Cardiac fibroblast (primary cell): ENCODE results near the gene RNF214.

Experiments
- DNase-seq, 2 donors: peaks; one replicate each; pipeline versions ENCODE4 v3.0.0 to v3.0.0-alpha.2; 2010; ENCODE audit warnings: low read depth in 2 of 2
- H3K4me3 ChIP-seq, 2 donors: replicated peaks in 1 of 2; 1 replicate in 1 of 2; 2 replicates in 1 of 2; pipeline ENCODE4 v1.5.1; 2011; ENCODE audit warnings: low read depth in 2 of 2, low read length in 2 of 2, mild to moderate bottlenecking in 2 of 2, moderate library complexity in 1 of 2
- CTCF ChIP-seq: IDR thresholded peaks from one replicate; pipeline ENCODE4 v1.5.1; 2011; ENCODE audit warnings: low read depth, mild to moderate bottlenecking, low read length, inconsistent platforms

Gene RNF214

GRCh38 chr11:117281159-117281558 lies 48.7 kb downstream of the RNF214 start:
- no peak for TF ChIP-seq CTCF
- H3K4me3 ChIP-seq, result no peak overlapping the region
- peak; percentile 96 to 97 for DNase-seq

GRCh38 chr11:117281869-117282268 lies 49.4 kb downstream of the RNF214 start:
- no peak overlapping the region for H3K4me3 ChIP-seq
- DNase-seq, result no peak
- no peak for TF ChIP-seq CTCF

- no peak for TF ChIP-seq CTCF
- H3K4me3 ChIP-seq, result no peak overlapping the region
- no peak for DNase-seq
Measured at GRCh38 chr11:117282956-117283355, 50.5 kb downstream of the RNF214 start.

GRCh38 chr11:117284053-117284452 lies 51.6 kb downstream of the RNF214 start:
- no peak for TF ChIP-seq CTCF
- no peak overlapping the region for H3K4me3 ChIP-seq
- no peak for DNase-seq

GRCh38 chr11:117286588-117286987 lies 54.1 kb downstream of the RNF214 start:
- no peak for DNase-seq
- no peak for TF ChIP-seq CTCF

GRCh38 chr11:117287668-117288067 lies 55.2 kb downstream of the RNF214 start:
- no peak for TF ChIP-seq CTCF
- no peak overlapping the region for H3K4me3 ChIP-seq
- DNase-seq, result no peak

More at GRCh38 chr11:117286588-117286987, 54.1 kb downstream of the RNF214 start:
- no peak overlapping the region for H3K4me3 ChIP-seq

GRCh38 chr11:117289795-117290194 lies 57.3 kb downstream of the RNF214 start:
- no peak for TF ChIP-seq CTCF
- no peak for DNase-seq
- no peak overlapping the region for H3K4me3 ChIP-seq
